DMS79 (cell line): Measurements from ENCODE around the gene PYHIN1.
"Not testable (repeated sequence)": the region's sequence is repeated elsewhere in the genome, so short reads cannot be mapped to it uniquely, and the experiment has no call there.

Experiments
- DNase-seq: peaks from one replicate; lab custom pipeline; 2025; lab: John Stamatoyannopoulos, UW

PYHIN1 gene

GRCh38 chr1:158983235-158983634, 51.9 kb downstream of the PYHIN1 start:
- DNase-seq = no peak

DNA sequence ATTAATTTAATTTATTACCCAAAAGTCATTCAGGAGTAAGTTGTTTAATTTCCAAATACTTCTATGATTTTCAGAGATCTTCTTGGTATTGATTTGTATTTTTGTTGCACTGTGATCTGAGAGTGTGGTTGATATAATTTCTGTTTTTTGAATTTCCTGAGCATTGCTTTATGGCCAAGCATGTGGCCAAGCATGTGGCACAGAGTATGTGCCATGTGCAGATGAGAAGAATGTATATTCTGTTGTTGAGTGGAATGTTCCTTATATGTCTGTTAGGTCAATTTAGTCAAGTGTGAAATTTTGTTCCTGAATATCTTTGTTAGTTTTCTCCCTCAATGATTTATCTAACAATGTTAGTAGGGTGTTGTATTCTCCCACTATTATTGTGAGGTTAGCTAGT, 53.0 kb downstream of the PYHIN1 start:
- no peak for DNase-seq

DNA sequence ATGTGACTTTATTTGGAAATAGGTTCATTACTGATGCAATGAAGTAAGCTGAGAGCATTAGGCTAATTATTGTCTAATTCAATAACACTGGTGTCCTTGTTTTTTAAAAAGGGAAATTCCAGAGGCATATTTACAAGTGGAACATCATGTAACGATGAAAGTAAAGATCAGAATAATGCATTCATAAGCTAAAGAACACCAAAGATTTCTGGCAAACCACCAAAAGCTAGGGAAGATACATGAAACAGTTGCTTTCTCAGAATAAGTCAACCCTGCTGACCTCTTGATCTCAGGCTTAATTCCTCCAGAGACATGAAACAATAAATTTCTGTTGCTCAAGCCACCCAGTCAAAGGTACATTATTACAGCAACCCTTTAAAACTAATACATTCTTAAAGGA, 58.1 kb downstream of the PYHIN1 start:
- no peak for DNase-seq

DNA sequence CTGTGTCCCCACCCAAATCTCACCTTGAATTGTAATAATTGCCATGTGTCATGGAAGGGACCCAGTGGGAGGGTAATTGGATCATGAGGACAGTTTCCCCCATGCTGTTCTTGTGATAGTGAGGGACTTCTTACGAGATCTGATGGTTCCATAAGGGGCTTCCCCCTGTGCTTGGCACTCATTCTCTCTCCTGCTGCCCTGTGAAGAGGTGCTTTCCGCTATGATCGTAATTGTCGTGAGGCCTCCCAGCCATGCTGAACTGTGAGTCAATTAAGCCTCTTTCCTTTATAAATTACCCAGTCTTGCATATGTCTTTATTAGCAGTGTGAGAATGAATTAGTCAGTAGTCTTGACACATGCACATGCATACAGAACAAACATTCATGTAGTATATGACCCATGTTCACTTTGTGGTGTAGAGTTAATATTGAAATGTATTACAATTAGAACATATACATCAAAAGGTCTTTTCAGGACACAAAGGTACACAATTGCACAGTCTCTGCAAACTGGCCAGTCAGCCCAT, 61.5 kb downstream of the PYHIN1 start:
- DNase-seq = no peak

DNA sequence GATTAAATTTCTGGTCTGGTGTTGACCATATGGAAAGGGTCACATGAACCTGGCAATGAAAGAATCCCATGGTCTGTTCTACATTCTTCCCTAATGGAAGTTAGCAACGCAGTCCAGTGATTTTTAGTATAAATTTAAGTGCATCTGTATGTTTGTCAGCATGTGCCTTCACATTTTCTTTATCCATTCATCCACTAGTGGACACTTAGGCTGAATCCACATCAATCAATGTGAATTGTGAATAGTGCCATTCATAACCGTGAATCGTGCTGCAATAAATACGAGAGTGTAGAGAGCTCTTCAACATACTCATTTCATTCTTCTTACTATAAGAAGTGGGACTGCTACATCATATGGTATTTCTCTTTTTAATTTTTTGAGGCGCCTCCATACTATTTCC, 65.6 kb downstream of the PYHIN1 start:
- no peak for DNase-seq

GRCh38 chr1:158998037-158998780, 66.9 kb downstream of the PYHIN1 start:
- DNase-seq = no peak

DNA sequence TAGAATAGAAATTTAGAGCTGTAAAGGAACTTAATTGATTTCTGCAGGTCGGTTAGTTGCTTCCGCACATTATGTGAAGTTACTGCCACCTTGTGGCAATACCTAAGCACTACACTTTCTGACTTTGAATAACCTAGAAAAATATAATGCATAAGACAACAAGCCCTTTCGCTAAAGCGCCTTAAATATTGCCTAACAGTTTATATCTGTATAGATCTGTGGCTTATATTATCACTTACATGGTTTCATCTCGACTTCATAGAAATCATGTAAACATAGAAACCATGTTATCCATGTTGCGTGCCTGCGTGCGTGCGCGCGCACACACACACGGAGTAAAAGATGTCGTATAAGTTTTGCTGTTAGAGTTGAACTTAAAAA, 67.4 kb downstream of the PYHIN1 start:
- peak; percentile 25 for DNase-seq

- DNase-seq = no peak
Measured at GRCh38 chr1:158999316-159000069, 68.1 kb downstream of the PYHIN1 start.

- no peak for DNase-seq
Measured at GRCh38 chr1:159000070-159000409, 68.7 kb downstream of the PYHIN1 start.

- DNase-seq = no peak
Measured at GRCh38 chr1:159000625-159001024, 69.3 kb downstream of the PYHIN1 start.

DNA sequence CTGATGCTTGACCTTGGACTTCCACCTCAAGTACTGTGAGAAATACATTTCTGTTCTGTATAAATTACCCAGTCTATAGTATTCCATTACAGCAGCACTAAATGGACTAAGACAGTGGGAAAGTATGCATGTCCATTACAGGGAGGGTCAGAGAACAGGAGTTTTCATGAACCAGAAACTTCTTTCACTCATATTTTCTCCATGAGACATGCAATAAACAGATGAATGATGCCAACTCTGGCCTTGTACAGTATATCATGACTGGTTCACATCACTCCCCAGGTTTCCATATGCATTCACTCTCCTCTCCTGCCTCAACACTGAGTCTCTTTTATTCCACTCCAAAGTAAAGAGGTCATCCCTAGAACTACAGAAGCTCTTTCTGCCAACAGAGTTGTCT, 73.8 kb downstream of the PYHIN1 start:
- DNase-seq = no peak

DNA sequence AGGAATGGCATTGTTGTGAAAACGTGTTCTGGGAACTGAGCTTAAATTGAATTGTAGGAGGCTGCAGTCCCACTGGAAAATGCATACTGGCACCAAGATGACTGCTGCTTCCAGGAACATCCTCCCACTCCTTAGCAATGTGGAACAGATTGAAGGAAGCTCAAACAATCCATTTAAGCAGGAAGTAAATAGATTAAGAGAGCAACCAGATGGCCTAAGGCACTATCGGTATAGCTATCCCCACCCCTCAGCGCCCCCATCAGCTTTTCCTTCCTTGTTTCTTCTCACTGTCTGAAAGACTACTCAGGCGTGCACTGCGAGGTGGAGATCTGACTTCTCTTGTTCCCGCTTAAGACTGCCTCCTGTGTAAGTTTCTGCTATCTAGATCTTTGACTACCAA, 74.3 kb downstream of the PYHIN1 start:
- DNase-seq = no peak

DNA sequence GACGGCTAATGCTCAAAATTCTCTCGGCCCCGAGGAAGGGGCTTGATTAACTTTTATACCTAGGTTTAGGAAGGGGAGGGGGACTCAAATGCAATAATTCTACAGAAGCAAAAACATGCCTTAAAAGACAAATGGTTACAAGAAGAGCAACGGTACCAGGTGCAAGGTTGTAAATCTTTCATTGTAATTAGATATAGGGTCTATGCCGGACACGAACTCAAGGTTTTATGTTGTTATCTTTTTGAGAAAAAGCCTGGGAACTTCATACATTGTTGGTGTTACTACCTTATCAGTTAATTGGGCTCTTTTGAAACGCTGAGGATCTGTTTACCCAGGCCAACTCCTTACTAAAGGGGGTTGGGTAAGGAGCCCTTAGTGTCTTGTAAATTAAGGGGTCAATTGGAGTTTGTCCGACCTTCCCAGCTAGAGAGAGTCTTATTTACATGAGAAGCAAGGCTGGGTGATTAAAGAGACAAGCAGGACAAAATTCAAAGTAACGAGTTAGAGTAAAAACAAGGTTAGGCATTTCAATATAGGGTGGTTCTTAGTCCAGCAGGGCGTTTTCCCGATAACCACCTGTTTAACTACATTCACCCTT, 75.0 kb downstream of the PYHIN1 start:
- DNase-seq = not testable (repeated sequence)

GRCh38 chr1:159007726-159008125, 76.4 kb downstream of the PYHIN1 start:
- no peak for DNase-seq

DNA sequence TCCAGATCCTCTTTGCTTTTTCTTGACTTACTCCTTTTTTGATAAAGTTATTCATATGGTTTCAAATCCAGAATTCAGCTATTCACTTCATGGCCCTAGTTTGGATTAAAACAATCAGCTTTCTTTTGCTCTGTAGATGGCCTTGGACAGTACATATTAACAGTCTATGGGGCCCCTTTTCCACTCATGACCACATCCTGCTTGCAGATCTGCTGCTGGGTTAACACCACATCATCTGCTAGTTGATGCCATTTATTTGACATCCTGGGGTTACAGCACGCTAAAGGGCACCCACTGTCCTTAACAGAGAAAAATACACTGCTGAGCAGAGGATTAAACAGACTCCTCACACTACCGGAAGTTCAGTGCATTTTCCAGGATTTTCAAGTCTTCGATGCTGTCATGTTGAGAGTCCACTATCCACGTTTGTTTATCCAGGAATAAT, 77.4 kb downstream of the PYHIN1 start:
- DNase-seq = no peak

DNA sequence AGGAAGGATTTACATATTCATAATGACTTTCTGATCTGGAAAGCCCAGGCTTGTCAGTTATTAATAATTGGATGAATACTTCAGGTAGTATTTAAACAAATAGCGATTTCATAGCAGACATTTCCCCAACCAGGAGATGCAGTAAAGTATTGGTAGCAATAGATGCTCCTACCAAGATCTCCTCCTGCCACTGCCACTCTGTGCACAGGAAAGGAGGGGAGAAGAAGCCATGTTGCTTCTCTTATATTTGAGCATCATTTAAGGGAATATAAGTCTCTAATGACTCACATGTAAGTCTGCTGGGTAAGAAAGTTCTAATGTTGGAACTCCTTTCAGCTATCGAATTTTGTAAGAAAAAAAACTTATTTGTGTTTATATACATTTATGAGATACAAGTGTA, 77.9 kb downstream of the PYHIN1 start:
- DNase-seq = no peak

DNA sequence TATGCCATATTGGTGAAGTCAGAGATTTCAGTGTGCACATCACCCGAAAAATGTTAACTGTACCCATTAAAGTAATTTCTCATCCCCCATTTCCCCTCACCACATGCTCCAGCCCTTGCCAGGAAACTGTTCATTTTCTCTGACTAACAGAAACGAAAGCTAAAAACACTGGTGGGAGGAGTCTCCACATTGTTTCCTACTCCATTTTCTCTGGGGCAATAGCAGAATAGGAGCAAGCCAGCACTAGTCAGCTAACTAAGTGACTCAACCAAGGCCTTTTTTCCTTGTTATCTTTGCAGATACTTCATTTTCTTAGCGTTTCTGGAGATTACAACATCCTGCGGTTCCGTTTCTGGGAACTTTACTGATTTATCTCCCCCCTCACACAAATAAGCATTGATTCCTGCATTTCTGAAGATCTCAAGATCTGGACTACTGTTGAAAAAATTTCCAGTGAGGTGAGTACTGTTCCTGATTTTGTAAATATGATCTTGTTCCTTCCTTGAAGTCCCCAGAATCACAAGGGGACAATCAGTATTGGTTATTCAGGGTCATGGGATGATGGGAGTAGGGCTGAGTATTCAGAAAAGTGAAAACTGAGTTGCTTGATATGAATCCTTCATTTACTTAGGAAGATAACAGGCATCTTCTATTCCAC, 78.5 kb downstream of the PYHIN1 start, which contains the start of gene IFI16:
Gene IFI16 (plus strand): TSS at position 204 of the 658 bp plus-strand sequence. CDS start 4,774 bp downstream, outside the sequence.
- no peak for DNase-seq

DNA sequence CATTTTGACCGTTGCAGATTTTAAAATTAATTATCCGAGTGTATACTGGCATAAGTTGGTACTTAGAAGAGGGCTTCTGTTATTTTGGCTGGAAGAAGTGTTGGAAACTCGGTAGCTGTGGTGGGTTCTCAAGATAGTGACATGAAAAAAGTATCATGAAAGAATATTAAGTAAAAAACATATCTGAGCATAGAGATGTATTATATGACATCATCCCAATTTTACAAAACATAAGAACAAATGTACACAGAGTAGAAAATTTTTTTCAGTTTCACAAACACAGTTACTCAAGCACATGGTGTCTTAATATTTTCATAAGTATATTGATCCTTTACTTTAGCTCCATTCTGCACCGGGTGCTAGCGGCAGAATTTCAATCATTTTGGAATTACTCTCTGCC, 79.0 kb downstream of the PYHIN1 start:
- DNase-seq = no peak

DNA sequence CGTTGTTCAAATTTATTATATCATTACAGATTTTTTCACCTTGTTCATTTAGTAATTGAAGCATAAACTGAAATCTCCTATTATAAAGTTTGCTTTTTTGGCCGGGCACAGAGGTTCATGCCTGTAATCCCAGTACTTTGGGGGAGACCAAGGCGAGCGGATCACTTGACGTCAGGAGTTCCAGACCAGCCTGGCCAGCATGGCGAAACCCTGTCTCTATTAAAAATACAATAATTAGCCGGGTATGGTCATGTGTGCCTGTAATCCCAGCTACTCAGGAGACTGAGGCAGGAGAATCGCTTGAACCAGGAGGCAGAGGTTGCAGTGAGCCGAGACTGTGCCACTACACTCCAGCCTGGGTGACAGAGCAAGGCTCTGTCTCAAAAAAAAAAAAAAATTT, 79.6 kb downstream of the PYHIN1 start:
- DNase-seq = not testable (repeated sequence)

GRCh38 chr1:159011751-159012150, 80.4 kb downstream of the PYHIN1 start:
- no peak for DNase-seq

DNA sequence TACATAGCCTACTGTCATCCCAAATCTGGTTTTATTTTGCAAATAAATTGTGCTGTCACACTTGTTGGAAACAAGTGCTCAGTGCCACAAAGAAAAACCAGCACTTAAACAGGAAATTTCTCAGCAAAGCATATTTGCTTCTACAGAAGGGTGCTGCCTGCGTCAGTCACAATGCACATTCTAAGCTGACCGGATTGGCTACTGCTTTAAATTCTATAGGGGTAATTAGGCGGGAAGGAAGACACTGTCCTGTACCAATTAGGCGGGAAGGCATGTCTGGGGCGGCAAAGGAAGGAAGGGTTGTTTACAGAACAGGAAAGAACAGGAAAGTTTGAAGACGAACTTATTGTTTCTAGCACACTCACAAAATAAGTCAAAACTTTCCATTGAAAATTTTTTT, 81.1 kb downstream of the PYHIN1 start:
- DNase-seq = no peak

DNA sequence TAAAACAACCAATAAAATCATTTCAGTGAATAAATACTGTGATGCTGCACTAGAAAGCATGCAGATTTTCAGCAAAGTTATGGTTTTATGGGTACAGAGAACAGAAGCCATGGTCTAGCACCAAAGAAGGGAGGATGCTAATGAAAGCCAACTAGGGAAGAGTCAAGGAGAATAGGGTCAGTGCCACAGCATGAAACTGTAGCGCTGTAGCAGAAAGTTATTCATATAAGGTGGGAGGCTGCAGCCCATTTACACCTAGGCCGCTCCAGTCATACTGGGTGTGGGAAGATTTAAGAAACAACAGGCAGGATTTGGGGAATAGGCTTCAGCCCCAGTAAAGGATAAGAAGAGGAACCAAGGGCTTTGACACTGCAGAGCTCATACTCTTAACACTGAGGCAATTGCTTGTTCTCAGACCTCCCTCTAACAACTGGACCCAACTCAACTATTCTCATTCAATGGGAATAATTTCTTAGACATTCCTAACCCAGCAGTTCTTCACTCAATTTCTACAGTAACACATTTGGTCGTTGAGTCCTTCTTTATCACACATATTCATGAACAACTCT, 82.7 kb downstream of the PYHIN1 start:
- no peak for DNase-seq
